ENCODE data around the gene TM7SF2.

TM7SF2 gene

GRCh38 chr11:65086809-65087208 is 24.9 kb upstream of the TM7SF2 start:
- no peak for TF ChIP-seq POLR2AphosphoS5 (IDR thresholded peaks at IDR 0.05; ENCODE audit: low read depth, low read length)
- no peak for TF ChIP-seq TAF1 (IDR thresholded peaks at IDR 0.05; ENCODE audit: borderline replicate concordance, insufficient read depth, low read length)
- TF ChIP-seq FOXP2 (optimal IDR thresholded peaks at IDR 0.05; ENCODE audit: borderline replicate concordance, extremely low read depth, extremely low read length, insufficient read depth) = no peak
- TF ChIP-seq, protein P1, sequence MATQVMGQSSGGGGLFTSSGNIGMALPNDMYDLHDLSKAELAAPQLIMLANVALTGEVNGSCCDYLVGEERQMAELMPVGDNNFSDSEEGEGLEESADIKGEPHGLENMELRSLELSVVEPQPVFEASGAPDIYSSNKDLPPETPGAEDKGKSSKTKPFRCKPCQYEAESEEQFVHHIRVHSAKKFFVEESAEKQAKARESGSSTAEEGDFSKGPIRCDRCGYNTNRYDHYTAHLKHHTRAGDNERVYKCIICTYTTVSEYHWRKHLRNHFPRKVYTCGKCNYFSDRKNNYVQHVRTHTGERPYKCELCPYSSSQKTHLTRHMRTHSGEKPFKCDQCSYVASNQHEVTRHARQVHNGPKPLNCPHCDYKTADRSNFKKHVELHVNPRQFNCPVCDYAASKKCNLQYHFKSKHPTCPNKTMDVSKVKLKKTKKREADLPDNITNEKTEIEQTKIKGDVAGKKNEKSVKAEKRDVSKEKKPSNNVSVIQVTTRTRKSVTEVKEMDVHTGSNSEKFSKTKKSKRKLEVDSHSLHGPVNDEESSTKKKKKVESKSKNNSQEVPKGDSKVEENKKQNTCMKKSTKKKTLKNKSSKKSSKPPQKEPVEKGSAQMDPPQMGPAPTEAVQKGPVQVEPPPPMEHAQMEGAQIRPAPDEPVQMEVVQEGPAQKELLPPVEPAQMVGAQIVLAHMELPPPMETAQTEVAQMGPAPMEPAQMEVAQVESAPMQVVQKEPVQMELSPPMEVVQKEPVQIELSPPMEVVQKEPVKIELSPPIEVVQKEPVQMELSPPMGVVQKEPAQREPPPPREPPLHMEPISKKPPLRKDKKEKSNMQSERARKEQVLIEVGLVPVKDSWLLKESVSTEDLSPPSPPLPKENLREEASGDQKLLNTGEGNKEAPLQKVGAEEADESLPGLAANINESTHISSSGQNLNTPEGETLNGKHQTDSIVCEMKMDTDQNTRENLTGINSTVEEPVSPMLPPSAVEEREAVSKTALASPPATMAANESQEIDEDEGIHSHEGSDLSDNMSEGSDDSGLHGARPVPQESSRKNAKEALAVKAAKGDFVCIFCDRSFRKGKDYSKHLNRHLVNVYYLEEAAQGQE (IDR thresholded peaks at IDR 0.05; ENCODE audit: insufficient read depth in 1 of 2, low read depth in 2 of 2, low read length in 2 of 2) = no peak
- no peak for TF ChIP-seq SIN3A (IDR thresholded peaks at IDR 0.05; ENCODE audit: borderline replicate concordance, insufficient read depth, low read length)

GRCh38 chr11:65087216-65087615 is 24.5 kb upstream of the TM7SF2 start:
- TF ChIP-seq POLR2AphosphoS5 (IDR thresholded peaks at IDR 0.05; ENCODE audit: low read depth, low read length) = no peak
- TF ChIP-seq TAF1 (IDR thresholded peaks at IDR 0.05; ENCODE audit: borderline replicate concordance, insufficient read depth, low read length) = no peak
- TF ChIP-seq, protein P1 (IDR thresholded peaks at IDR 0.05; ENCODE audit: insufficient read depth in 1 of 2, low read depth in 2 of 2, low read length in 2 of 2) = no peak
- TF ChIP-seq FOXP2 (optimal IDR thresholded peaks at IDR 0.05; ENCODE audit: borderline replicate concordance, extremely low read depth, extremely low read length, insufficient read depth) = no peak
- TF ChIP-seq SIN3A (IDR thresholded peaks at IDR 0.05; ENCODE audit: borderline replicate concordance, insufficient read depth, low read length) = no peak

DNA sequence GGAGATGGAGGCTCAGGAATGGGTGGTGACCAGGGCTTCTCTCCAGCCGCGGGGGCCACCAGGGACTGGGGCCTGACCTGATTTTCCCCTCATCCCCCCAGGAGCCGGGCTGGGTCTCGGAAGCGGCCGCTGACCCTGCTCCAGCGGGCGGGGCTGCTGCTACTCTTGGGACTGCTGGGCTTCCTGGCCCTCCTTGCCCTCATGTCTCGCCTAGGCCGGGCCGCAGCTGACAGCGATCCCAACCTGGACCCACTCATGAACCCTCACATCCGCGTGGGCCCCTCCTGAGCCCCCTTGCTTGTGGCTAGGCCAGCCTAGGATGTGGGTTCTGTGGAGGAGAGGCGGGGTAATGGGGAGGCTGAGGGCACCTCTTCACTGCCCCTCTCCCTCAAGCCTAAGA is 23.8 kb upstream of the TM7SF2 start:
- TF ChIP-seq FOXP2 (optimal IDR thresholded peaks at IDR 0.05; ENCODE audit: borderline replicate concordance, extremely low read depth, extremely low read length, insufficient read depth) (no peak), SIN3A (IDR thresholded peaks at IDR 0.05; ENCODE audit: borderline replicate concordance, insufficient read depth, low read length) (no peak), POLR2AphosphoS5 (IDR thresholded peaks at IDR 0.05; ENCODE audit: low read depth, low read length) (no peak), TAF1 (IDR thresholded peaks at IDR 0.05; ENCODE audit: borderline replicate concordance, insufficient read depth, low read length) (no peak)
- TF ChIP-seq, protein P1 (IDR thresholded peaks at IDR 0.05; ENCODE audit: insufficient read depth in 1 of 2, low read depth in 2 of 2, low read length in 2 of 2) = no peak

DNA sequence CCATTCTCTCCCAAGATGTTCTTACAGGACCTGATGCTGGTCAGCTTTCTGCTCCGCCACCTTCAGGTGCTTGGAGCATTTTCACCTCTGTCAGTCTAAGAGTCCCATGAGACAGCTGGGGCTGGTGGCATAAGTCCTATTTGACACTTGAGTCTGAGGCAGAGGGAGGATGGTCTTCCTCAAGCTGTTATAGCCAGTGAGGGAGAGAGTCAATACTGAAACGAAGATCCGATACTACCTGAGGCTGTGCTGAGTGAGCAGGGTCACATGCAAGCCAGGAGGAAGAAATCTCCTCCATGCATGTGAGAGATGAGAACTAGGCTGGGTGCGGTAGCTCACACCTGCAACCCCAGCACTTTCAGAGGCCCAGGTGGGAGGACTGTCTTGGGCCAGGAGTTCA is 22.1 kb upstream of the TM7SF2 start:
- no peak for TF ChIP-seq FOXP2 (optimal IDR thresholded peaks at IDR 0.05; ENCODE audit: borderline replicate concordance, extremely low read depth, extremely low read length, insufficient read depth)
- TF ChIP-seq SIN3A (IDR thresholded peaks at IDR 0.05; ENCODE audit: borderline replicate concordance, insufficient read depth, low read length) = no peak
- TF ChIP-seq TAF1 (IDR thresholded peaks at IDR 0.05; ENCODE audit: borderline replicate concordance, insufficient read depth, low read length) = no peak
- no peak for TF ChIP-seq POLR2AphosphoS5 (IDR thresholded peaks at IDR 0.05; ENCODE audit: low read depth, low read length)
- TF ChIP-seq, protein P1 (IDR thresholded peaks at IDR 0.05; ENCODE audit: insufficient read depth in 1 of 2, low read depth in 2 of 2, low read length in 2 of 2) = no peak

DNA sequence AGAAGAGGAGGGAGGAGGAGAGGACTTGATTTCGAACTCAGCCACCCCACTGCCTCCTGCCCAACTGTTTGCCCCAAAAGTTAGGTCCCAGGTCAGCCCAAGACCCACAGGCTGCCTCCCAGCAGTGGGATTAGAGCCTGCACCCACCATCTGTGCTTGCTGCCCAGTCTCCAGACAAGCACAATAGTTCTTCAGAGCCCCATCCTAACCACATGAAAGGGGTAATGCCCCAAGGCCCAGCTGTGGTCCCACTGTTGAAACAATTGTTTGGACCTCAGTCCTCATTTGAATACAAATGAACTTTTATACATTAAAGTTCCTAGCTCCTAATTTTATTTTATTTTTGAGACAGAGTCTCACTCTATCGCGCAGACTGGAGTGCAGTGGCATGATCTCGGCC is 21.0 kb upstream of the TM7SF2 start:
- TF ChIP-seq FOXP2 (optimal IDR thresholded peaks at IDR 0.05; ENCODE audit: borderline replicate concordance, extremely low read depth, extremely low read length, insufficient read depth) = no peak
- 0 out of 2 replicates have a peak, but pooled peaks have one; percentile 14 for TF ChIP-seq POLR2AphosphoS5 (IDR thresholded peaks at IDR 0.05; ENCODE audit: low read depth, low read length)
- TF ChIP-seq, protein P1 (IDR thresholded peaks at IDR 0.05; ENCODE audit: insufficient read depth in 1 of 2, low read depth in 2 of 2, low read length in 2 of 2) = no peak

Measured in PFSK-1 (cell line).